H1 (cell line): Measurements from ENCODE around the gene VSTM4. TPM values are rescaled to one million over a fixed set of nuclear protein-coding genes. Genes with fewer than 3 reads are reported as not detected.

ENCODE experiments used
- CTCF ChIA-PET: fragments of 300-600 bp; sonication (Branson Sonifier 250); formaldehyde crosslinking; loops from one replicate; lab custom pipeline; 2021; ENCODE audit not compliant: partially characterized antibody; lab: Charles Lee
- POLR2A ChIA-PET: fragments of 300-600 bp; sonication (Branson Sonifier 250); formaldehyde crosslinking; loops from one replicate; lab custom pipeline; 2021; ENCODE audit warnings: inconsistent platforms; ENCODE audit not compliant: partially characterized antibody; lab: Charles Lee
- DNase-seq, 2 experiments: peaks; one replicate each; pipeline versions ENCODE4 v3.0.0 to v3.0.0-alpha.2; 2010 to 2022; ENCODE audit warnings: low spot score in 2 of 2, low read depth in 1 of 2, mixed read lengths in 1 of 2
- FAIRE-seq: peaks from 2 replicates; lab custom pipeline; 2011; peaks lifted over from hg19 to GRCh38; lab: Jason Lieb, UNC
- H2AFZ ChIP-seq: 2 replicates; pipeline ENCODE4 v1.8.1; 2012; ENCODE audit warnings: low read length, inconsistent platforms
- H2AK5ac ChIP-seq: 2 replicates; pipeline ENCODE4 v1.6.1; 2013; ENCODE audit warnings: low read depth, low read length
- H2BK120ac ChIP-seq: replicated peaks from 2 replicates; pipeline ENCODE3; 2013; ENCODE audit warnings: low read depth, low read length, inconsistent platforms
- H2BK12ac ChIP-seq: 2 replicates; pipeline ENCODE4 v1.6.1; 2013; ENCODE audit warnings: low read depth, low read length
- H2BK15ac ChIP-seq: 2 replicates; pipeline ENCODE4 v1.6.1; 2013; ENCODE audit warnings: low read length
- H2BK20ac ChIP-seq: 2 replicates; pipeline ENCODE4 v1.6.1; 2013; ENCODE audit warnings: low read length
- H2BK5ac ChIP-seq: 2 replicates; pipeline ENCODE4 v1.6.1; 2013; ENCODE audit warnings: low read depth, low read length
- H3K14ac ChIP-seq: 2 replicates; pipeline ENCODE4 v1.6.1; 2013; ENCODE audit warnings: inconsistent platforms; ENCODE audit not compliant: insufficient read length
- H3K18ac ChIP-seq: 2 replicates; pipeline ENCODE4 v1.6.1; 2013; ENCODE audit warnings: low read length; ENCODE audit errors: extremely low read depth
- H3K23ac ChIP-seq: 2 replicates; pipeline ENCODE4 v1.6.1; 2013; ENCODE audit warnings: inconsistent platforms; ENCODE audit not compliant: insufficient read length
- H3K23me2 ChIP-seq: 2 replicates; pipeline ENCODE4 v1.6.1; 2013; ENCODE audit warnings: low read depth, low read length
- H3K27ac ChIP-seq: 2 replicates; pipeline ENCODE4 v1.6.1; 2011; ENCODE audit warnings: low read depth, low read length, inconsistent platforms
- H3K27me3 ChIP-seq, 4 experiments: replicated peaks in 1 of 4; 1 replicate in 1 of 4; 2 replicates in 3 of 4; pipeline versions ENCODE4 v1.6.1 to v1.8.1; 2011 to 2013; ENCODE audit warnings: low read length in 3 of 4, mild to moderate bottlenecking in 3 of 4, inconsistent platforms in 2 of 4, mixed read lengths in 2 of 4, moderate library complexity in 1 of 4; ENCODE audit not compliant: control insufficient read depth in 3 of 4, insufficient read depth in 3 of 4; ENCODE audit errors: extremely low read depth in 1 of 4
- H3K36me3 ChIP-seq, 4 experiments: 2 replicates each; pipeline versions ENCODE4 v1.6.1 to v1.8.1; 2011 to 2013; ENCODE audit warnings: mild to moderate bottlenecking in 4 of 4, low read length in 3 of 4, moderate library complexity in 2 of 4, control low read depth in 1 of 4, inconsistent platforms in 1 of 4; ENCODE audit not compliant: insufficient read depth in 4 of 4, control insufficient read depth in 2 of 4
- H3K4ac ChIP-seq: replicated peaks from 2 replicates; pipeline ENCODE3; 2013; ENCODE audit warnings: low read length, low read depth, mixed read lengths, inconsistent platforms; ENCODE audit not compliant: insufficient read length
- H3K4me1 ChIP-seq, 4 experiments: replicated peaks in 1 of 4; 1 replicate in 1 of 4; 2 replicates in 3 of 4; pipeline versions ENCODE4 v1.6.1 to v1.8.1; 2011 to 2013; ENCODE audit warnings: low read length in 3 of 4, inconsistent platforms in 2 of 4, mixed read lengths in 1 of 4; ENCODE audit not compliant: insufficient read depth in 4 of 4, control insufficient read depth in 3 of 4
- H3K4me2 ChIP-seq, 2 experiments: 2 replicates each; pipeline versions ENCODE4 v1.6.1 to v1.8.1; 2011 to 2013; ENCODE audit warnings: low read depth in 2 of 2, low read length in 2 of 2, control low read depth in 1 of 2, inconsistent platforms in 1 of 2, mild to moderate bottlenecking in 1 of 2; ENCODE audit not compliant: insufficient read depth in 1 of 2
- H3K4me3 ChIP-seq, 4 experiments: fragments of 200-600, 300-600 bp in 1 of 4; sonication (generic), shearing (Covaris generic), sonication (Bioruptor Twin) in 1 of 4; 2 replicates each; pipeline versions ENCODE4 v1.5.1 to v1.8.1; 2011 to 2016; ENCODE audit warnings: low read length in 4 of 4, low read depth in 3 of 4, control low read depth in 2 of 4, inconsistent platforms in 2 of 4, mild to moderate bottlenecking in 2 of 4, mixed read lengths in 1 of 4, moderate library complexity in 1 of 4; ENCODE audit not compliant: insufficient read depth in 2 of 4; ENCODE audit errors: extremely low read depth in 1 of 4
- H3K56ac ChIP-seq: replicated peaks from 2 replicates; pipeline ENCODE3; 2013; ENCODE audit warnings: low read depth, mild to moderate bottlenecking, mixed read lengths, low read length, inconsistent platforms; ENCODE audit not compliant: insufficient read length
- H3K79me1 ChIP-seq: 2 replicates; pipeline ENCODE4 v1.6.1; 2013; ENCODE audit warnings: low read depth, low read length, control low read depth
- H3K79me2 ChIP-seq, 2 experiments: 2 replicates each; pipeline versions ENCODE4 v1.6.1 to v1.8.1; 2012 to 2013; ENCODE audit warnings: low read length in 2 of 2, mild to moderate bottlenecking in 2 of 2, inconsistent platforms in 1 of 2; ENCODE audit not compliant: insufficient read depth in 2 of 2, control insufficient read depth in 1 of 2
- H3K9ac ChIP-seq, 4 experiments: replicated peaks in 1 of 4; 1 replicate in 1 of 4; 2 replicates in 3 of 4; pipeline versions ENCODE4 v1.6.1 to v1.8.1; 2011 to 2013; ENCODE audit warnings: low read depth in 3 of 4, low read length in 3 of 4, control low read depth in 2 of 4, mild to moderate bottlenecking in 2 of 4, moderate library complexity in 2 of 4, inconsistent platforms in 1 of 4; ENCODE audit errors: extremely low read depth in 1 of 4
- H3K9me3 ChIP-seq, 2 experiments: 2 replicates each; pipeline versions ENCODE4 v1.6.1 to v1.8.1; 2012 to 2013; ENCODE audit warnings: mild to moderate bottlenecking in 2 of 2, moderate library complexity in 2 of 2, control low read depth in 1 of 2, inconsistent platforms in 1 of 2, low read depth in 1 of 2, low read length in 1 of 2, mixed read lengths in 1 of 2; ENCODE audit not compliant: insufficient read depth in 2 of 2
- H4K20me1 ChIP-seq, 2 experiments: replicated peaks in 1 of 2; 2 replicates each; pipeline versions ENCODE3 to v1.8.1; 2011 to 2013; ENCODE audit warnings: inconsistent platforms in 2 of 2, low read length in 2 of 2, mild to moderate bottlenecking in 1 of 2; ENCODE audit not compliant: insufficient read depth in 2 of 2, control insufficient read depth in 1 of 2
- H4K5ac ChIP-seq: 2 replicates; pipeline ENCODE4 v1.6.1; 2013; ENCODE audit warnings: low read length, low read depth, mixed read lengths, inconsistent platforms; ENCODE audit not compliant: insufficient read length
- H4K8ac ChIP-seq: 2 replicates; pipeline ENCODE4 v1.8.0; 2013; ENCODE audit warnings: mild to moderate bottlenecking, moderate library complexity, low read length, inconsistent platforms; ENCODE audit not compliant: insufficient read depth; ENCODE audit errors: extremely low read depth
- H4K91ac ChIP-seq: replicated peaks from 2 replicates; pipeline ENCODE3; 2013; ENCODE audit warnings: low read length, mixed read lengths, inconsistent platforms; ENCODE audit not compliant: insufficient read length
- BACH1 ChIP-seq: IDR thresholded peaks from 2 replicates; pipeline ENCODE4 v1.6.1; 2012; ENCODE audit warnings: low read length, improper control_type of control experiment
- CEBPB ChIP-seq: IDR thresholded peaks from 2 replicates; pipeline ENCODE4 v1.6.1; 2012; ENCODE audit warnings: low read depth, low read length
- CREB1 ChIP-seq: IDR thresholded peaks from 2 replicates; pipeline ENCODE4 v1.6.1; 2012; ENCODE audit warnings: inconsistent platforms
- GABPA ChIP-seq: IDR thresholded peaks from 2 replicates; pipeline ENCODE4 v1.6.1; 2011; ENCODE audit warnings: mild to moderate bottlenecking, low read length, moderate library complexity, borderline replicate concordance; ENCODE audit not compliant: insufficient read depth
- JUN ChIP-seq: IDR thresholded peaks from 2 replicates; pipeline ENCODE4 v1.6.1; 2011; ENCODE audit warnings: low read depth, mild to moderate bottlenecking, improper control_type of control experiment, low read length
- JUND ChIP-seq: IDR thresholded peaks from 2 replicates; pipeline ENCODE4 v1.6.1; 2011; ENCODE audit warnings: mild to moderate bottlenecking, improper control_type of control experiment, low read length
- MAFK ChIP-seq: IDR thresholded peaks from 2 replicates; pipeline ENCODE4 v1.6.1; 2012; ENCODE audit warnings: low read depth, mild to moderate bottlenecking, improper control_type of control experiment, low read length
- SIRT6 ChIP-seq: IDR thresholded peaks from one replicate; pipeline ENCODE4 v1.7.1; 2012; ENCODE audit warnings: low read length, inconsistent platforms
- SIX5 ChIP-seq: IDR thresholded peaks from 2 replicates; pipeline ENCODE4 v1.6.1; 2011; ENCODE audit warnings: mild to moderate bottlenecking, low read depth, low read length
- SP1 ChIP-seq: IDR thresholded peaks from 2 replicates; pipeline ENCODE4 v1.6.1; 2011; ENCODE audit warnings: low read depth, low read length
- SRF ChIP-seq: IDR thresholded peaks from 2 replicates; pipeline ENCODE4 v1.6.1; 2011; ENCODE audit warnings: mild to moderate bottlenecking, low read depth, low read length, moderate library complexity
- TAF1 ChIP-seq: IDR thresholded peaks from 2 replicates; pipeline ENCODE4 v1.6.1; 2011; ENCODE audit warnings: mild to moderate bottlenecking, low read depth, low read length
- WGBS, 2 experiments: shearing (Covaris generic) in 1 of 2; methylation state at CpG; one replicate each; pipeline versions ENCODE4 v1.1.6 to v1.1.7; 2013 to 2015; ENCODE audit warnings: low lambda C conversion rate in 2 of 2, mixed read lengths in 2 of 2, inconsistent platforms in 1 of 2, low coverage in 1 of 2, missing lambda C conversion rate in 1 of 2; ENCODE audit not compliant: insufficient replicate concordance in 2 of 2, insufficient coverage in 1 of 2, insufficient read length in 1 of 2; ENCODE audit errors: extremely low coverage in 1 of 2, missing lambda C conversion rate in 1 of 2; 5-methylcytosine and 5-hydroxymethylcytosine counted together
- polyA plus RNA-seq, 7 experiments: library from polyadenylated mRNA; depleted of rRNA in 3 of 7; stranded (reverse) in 5 of 7; unstranded in 2 of 7; fragments of >200 nt in 5 of 7; fragments of 200-250 nt in 2 of 7; gene quantifications; 1 replicate in 5 of 7; 2 replicates in 1 of 7; 4 replicates in 1 of 7; pipeline versions ENCODE4 v1.2.1 to v1.2.3, GENCODE V29; 2011 to 2013; ENCODE audit warnings: missing spikeins in 2 of 7, mixed read lengths in 2 of 7
- total RNA-seq: library from RNA; stranded (reverse); fragmentation: NEBNext Ultra II Directional; extraction: Animal tissue kit (Norgen Biotek cat#: 25700); gene quantifications from 2 replicates; pipeline ENCODE4 v1.2.1, GENCODE V29; 2021

The VSTM4 gene
- total and polyA plus RNA-seq, 2 of the 8 experiments (the other 6 are each of a cell fraction or from before 2014, with no cell fraction given): 0.48 to 0.73 TPM

GRCh38 chr10:49000437-49001398 is 114.6 kb downstream of the VSTM4 start:
- no peak overlapping the region for H3K18ac ChIP-seq
- no peak overlapping the region for H3K56ac ChIP-seq
- no peak overlapping the region for H3K4ac ChIP-seq
- no peaks in the 10 kb centered on the region for H3K23me2 ChIP-seq
- POLR2A ChIA-PET: no interaction called here
- H2AFZ ChIP-seq: no peak overlapping the region
- no peak overlapping the region for H3K4me3 ChIP-seq
- no peaks in the 10 kb centered on the region for H3K27me3 ChIP-seq
- no peak overlapping the region for H3K27ac ChIP-seq
- H4K20me1 ChIP-seq: peaks cover 0 to 1% of the 10 kb centered on the region in 2 experiments
- no peak overlapping the region for H2BK5ac ChIP-seq
- H4K5ac ChIP-seq: no peak overlapping the region
- H3K9ac ChIP-seq: no peak overlapping the region
- H3K9me3 ChIP-seq: no peaks in the 10 kb centered on the region
- FAIRE-seq (no peak), DNase-seq (no peak)
- no peak overlapping the region; the same call in 1 of the 2 replicates for H2BK15ac ChIP-seq
- no peak overlapping the region for H3K4me2 ChIP-seq
- no peak overlapping the region for H3K14ac ChIP-seq
- H2BK20ac ChIP-seq: no peak overlapping the region
- no peak overlapping the region for H4K91ac ChIP-seq
- no peaks in the 10 kb centered on the region for H3K36me3 ChIP-seq
- H4K8ac ChIP-seq: no peak overlapping the region
- no peaks in the 10 kb centered on the region for H3K79me1 ChIP-seq
- no peaks in the 10 kb centered on the region for H3K79me2 ChIP-seq
- WGBS, 2 experiments: 82% methylated on average over 13 of the region's 13 CpGs; no CpG with 5 or more reads in 1 of the 2 experiments
- no peak overlapping the region for H3K23ac ChIP-seq
- no peak overlapping the region for H2AK5ac ChIP-seq
- H2BK120ac ChIP-seq: no peak overlapping the region
- H2BK12ac ChIP-seq: no peak overlapping the region
- CTCF ChIA-PET: interaction anchor here (0.8 to 2.0 kb wide), 8 partner anchors 13 to 239 kb away, joined by 3 to 8 read pairs (median 3); no protein-coding TSS in a partner anchor
- H3K4me1 ChIP-seq: 0 out of 7 replicates have a peak, but pooled peaks cover 0 to 2% (median 0%) of the 10 kb centered on the region in 4 experiments
- no peak for TF ChIP-seq SP1
- no peak for TF ChIP-seq MAFK
- TF ChIP-seq SIRT6: no peak
- no peak for TF ChIP-seq JUND
- no peak for TF ChIP-seq SRF
- TF ChIP-seq SIX5: no peak
- TF ChIP-seq JUN: no peak
- no peak for TF ChIP-seq CREB1
- TF ChIP-seq BACH1: no peak
- no peak for TF ChIP-seq CEBPB
- no peak for TF ChIP-seq TAF1
- TF ChIP-seq GABPA: no peak
